Measurements from ENCODE around the gene FARS2.

GRCh38 chr6:5270093-5270680 is 8.9 kb downstream of the FARS2 start:
- TF ChIP-seq, protein P1, sequence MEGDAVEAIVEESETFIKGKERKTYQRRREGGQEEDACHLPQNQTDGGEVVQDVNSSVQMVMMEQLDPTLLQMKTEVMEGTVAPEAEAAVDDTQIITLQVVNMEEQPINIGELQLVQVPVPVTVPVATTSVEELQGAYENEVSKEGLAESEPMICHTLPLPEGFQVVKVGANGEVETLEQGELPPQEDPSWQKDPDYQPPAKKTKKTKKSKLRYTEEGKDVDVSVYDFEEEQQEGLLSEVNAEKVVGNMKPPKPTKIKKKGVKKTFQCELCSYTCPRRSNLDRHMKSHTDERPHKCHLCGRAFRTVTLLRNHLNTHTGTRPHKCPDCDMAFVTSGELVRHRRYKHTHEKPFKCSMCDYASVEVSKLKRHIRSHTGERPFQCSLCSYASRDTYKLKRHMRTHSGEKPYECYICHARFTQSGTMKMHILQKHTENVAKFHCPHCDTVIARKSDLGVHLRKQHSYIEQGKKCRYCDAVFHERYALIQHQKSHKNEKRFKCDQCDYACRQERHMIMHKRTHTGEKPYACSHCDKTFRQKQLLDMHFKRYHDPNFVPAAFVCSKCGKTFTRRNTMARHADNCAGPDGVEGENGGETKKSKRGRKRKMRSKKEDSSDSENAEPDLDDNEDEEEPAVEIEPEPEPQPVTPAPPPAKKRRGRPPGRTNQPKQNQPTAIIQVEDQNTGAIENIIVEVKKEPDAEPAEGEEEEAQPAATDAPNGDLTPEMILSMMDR (IDR thresholded peaks at IDR 0.05) = no peak
- no peak for TF ChIP-seq POLR2A (IDR thresholded peaks at IDR 0.05)
- no peak for TF ChIP-seq EP300 (IDR thresholded peaks at IDR 0.05)
